SK-N-MC (cell line): ENCODE measurements around the gene DLG5.

Experiments used
- EZH2 ChIP-seq: fragments of 200-600 bp; sonication (generic); IDR thresholded peaks from one replicate; pipeline ENCODE4 v1.6.1; 2017; ENCODE audit warnings: antibody characterized with exemption
- FOXP2 ChIP-seq: optimal IDR thresholded peaks from 2 replicates; pipeline ENCODE3; 2011; ENCODE audit warnings: mild to moderate bottlenecking, moderate library complexity; ENCODE audit not compliant: insufficient read depth; ENCODE audit errors: extremely low read length, control extremely low read depth
- POLR2AphosphoS5 ChIP-seq: IDR thresholded peaks from 2 replicates; pipeline ENCODE4 v1.6.1; 2012; ENCODE audit warnings: mild to moderate bottlenecking, low read depth, low read length, borderline replicate concordance

GRCh38 chr10:77817541-77817940 is 109.0 kb downstream of the DLG5 start:
- no peak for TF ChIP-seq POLR2AphosphoS5
- no peak for TF ChIP-seq EZH2
- no peak for TF ChIP-seq FOXP2
